BE2C (cell line): ENCODE measurements around the gene TAS2R60.
"Not testable (repeated sequence)": the region's sequence is repeated elsewhere in the genome, so short reads cannot be mapped to it uniquely, and the experiment has no call there.

Source experiments
- DNase-seq: peaks from one replicate; pipeline ENCODE4 v3.0.0-alpha.2; 2020
- H3K27me3 ChIP-seq: fragments of 250-450 bp; sonication (Bioruptor Pico); 2 replicates; pipeline ENCODE4 v1.5.1; 2020; ENCODE audit warnings: mild to moderate bottlenecking
- H3K36me3 ChIP-seq: fragments of 250-450 bp; sonication (Bioruptor Pico); 2 replicates; pipeline ENCODE4 v1.5.1; 2020; ENCODE audit warnings: mild to moderate bottlenecking
- H3K4me1 ChIP-seq: fragments of 250-450 bp; sonication (Bioruptor Pico); 2 replicates; pipeline ENCODE4 v1.5.1; 2020
- H3K4me3 ChIP-seq: 2 replicates; pipeline ENCODE4 v1.5.1; 2011; ENCODE audit warnings: low read depth, low read length
- H3K9me3 ChIP-seq: fragments of 250-450 bp; sonication (Bioruptor Pico); 2 replicates; pipeline ENCODE4 v1.5.1; 2020
- TF ChIP-seq, protein P1 (sequence below): IDR thresholded peaks from 2 replicates; pipeline ENCODE4 v1.5.1; 2012; ENCODE audit warnings: mild to moderate bottlenecking, low read depth, low read length

TAS2R60 gene

DNA sequence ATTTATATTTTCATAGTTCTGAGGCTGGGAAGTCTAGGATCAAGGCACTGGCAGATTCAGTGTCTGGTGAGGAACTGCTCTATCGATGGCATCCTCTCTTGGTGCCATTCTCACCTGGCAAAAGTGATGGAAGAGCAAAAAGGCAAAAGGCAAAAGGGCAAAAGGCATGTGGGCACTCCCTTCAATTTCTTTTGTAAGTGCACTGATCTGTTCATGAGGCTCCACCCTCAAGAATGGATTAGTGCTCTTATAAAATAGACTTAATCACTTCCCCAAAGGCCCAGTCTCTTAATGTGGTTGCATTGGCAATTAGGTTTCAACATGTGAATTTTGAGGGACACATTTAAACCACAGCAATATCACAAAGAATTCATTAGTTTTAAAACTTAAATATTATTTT, 16.1 kb downstream of the TAS2R60 start:
- Histone ChIP-seq H3K4me1 (no peaks in the 10 kb centered on the region), H3K4me3 (no peak overlapping the region), H3K9me3 (no peaks in the 10 kb centered on the region), H3K36me3 (no peaks in the 10 kb centered on the region), H3K27me3 (no peaks in the 10 kb centered on the region)
- no peak for DNase-seq
- TF ChIP-seq, protein P1, sequence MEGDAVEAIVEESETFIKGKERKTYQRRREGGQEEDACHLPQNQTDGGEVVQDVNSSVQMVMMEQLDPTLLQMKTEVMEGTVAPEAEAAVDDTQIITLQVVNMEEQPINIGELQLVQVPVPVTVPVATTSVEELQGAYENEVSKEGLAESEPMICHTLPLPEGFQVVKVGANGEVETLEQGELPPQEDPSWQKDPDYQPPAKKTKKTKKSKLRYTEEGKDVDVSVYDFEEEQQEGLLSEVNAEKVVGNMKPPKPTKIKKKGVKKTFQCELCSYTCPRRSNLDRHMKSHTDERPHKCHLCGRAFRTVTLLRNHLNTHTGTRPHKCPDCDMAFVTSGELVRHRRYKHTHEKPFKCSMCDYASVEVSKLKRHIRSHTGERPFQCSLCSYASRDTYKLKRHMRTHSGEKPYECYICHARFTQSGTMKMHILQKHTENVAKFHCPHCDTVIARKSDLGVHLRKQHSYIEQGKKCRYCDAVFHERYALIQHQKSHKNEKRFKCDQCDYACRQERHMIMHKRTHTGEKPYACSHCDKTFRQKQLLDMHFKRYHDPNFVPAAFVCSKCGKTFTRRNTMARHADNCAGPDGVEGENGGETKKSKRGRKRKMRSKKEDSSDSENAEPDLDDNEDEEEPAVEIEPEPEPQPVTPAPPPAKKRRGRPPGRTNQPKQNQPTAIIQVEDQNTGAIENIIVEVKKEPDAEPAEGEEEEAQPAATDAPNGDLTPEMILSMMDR, result no peak

DNA sequence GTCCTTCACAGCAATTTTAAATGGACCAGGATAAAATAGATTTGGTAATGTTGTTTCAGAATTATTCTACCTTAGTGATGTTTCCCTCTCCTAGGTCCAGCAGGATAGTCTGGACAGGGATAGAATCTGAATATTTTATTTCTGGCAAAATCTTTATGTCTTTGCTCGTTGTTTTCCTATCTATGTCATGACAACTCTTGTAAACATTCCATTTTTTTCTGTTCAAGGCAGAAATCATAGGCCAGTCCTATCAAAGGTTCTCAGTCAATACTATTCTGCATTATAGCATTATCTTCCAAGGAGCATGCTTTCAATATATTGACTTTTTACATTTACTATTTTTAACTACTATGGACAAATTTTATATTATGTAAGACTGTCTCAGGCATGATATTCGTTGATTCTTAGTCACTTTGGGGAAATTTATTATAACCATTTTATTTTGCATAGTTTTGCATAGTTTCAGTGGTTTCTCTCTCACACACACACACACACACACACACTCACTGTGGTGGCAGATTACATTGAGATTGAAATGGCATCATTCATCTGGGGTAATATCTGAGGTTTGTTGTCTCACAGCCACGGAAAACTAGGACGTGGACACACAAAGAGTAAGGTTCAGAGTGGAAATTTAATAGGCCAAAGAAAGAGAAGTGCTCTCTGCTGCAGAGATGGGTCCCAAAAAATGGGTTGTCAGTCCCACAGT, 17.2 kb downstream of the TAS2R60 start:
- Histone ChIP-seq H3K36me3 (no peaks in the 10 kb centered on the region), H3K4me1 (no peaks in the 10 kb centered on the region), H3K27me3 (no peaks in the 10 kb centered on the region), H3K9me3 (no peaks in the 10 kb centered on the region), H3K4me3 (no peak overlapping the region)
- no peak for DNase-seq
- TF ChIP-seq, protein P1, result no peak

DNA sequence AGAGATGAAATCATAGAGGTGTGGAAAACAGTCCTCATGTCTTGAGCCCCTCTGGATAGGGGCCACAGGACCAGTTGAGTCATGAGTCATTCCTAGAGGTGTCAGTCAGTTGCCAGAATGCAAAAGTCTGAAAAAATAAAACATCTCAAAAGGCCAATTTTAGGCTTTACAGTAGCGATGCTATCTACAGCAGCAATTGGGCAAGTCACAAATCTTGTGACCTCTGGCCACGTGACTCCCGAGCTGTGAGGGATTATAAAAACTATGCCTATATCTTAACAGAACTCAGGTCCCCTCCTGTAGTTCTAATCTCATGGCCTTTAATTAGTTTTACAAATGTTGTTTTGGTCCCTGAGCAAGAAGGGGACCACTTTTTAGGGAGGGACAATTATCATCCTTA, 18.8 kb downstream of the TAS2R60 start:
- no peak for DNase-seq
- no peaks in the 10 kb centered on the region for H3K27me3 ChIP-seq
- TF ChIP-seq, protein P1, result no peak
- H3K4me3 ChIP-seq, result no peak overlapping the region
- no peaks in the 10 kb centered on the region for H3K9me3 ChIP-seq
- no peaks in the 10 kb centered on the region for H3K36me3 ChIP-seq
- H3K4me1 ChIP-seq, result no peaks in the 10 kb centered on the region

DNA sequence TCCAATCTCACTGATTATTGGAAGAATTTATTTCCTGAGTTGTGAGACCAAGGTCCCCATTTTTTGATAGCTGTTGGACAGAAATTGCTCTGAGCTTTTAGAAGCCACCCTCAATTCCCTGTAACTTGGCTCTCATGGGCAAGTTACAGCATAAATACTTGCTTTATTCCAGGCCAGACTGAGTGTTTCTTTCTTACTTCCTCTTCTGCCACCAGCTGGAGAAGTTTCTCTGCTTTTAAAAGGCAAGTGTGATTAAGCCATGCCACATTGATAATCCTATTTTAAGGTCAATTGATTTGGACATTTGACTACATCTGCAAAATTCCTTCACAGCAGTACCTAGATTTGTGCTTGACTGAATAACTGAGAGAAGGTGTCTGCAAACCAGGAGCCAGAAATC, 20.3 kb downstream of the TAS2R60 start:
- Histone ChIP-seq H3K4me1 (no peaks in the 10 kb centered on the region), H3K4me3 (no peak overlapping the region), H3K27me3 (no peaks in the 10 kb centered on the region), H3K9me3 (no peaks in the 10 kb centered on the region), H3K36me3 (no peaks in the 10 kb centered on the region)
- no peak for DNase-seq
- TF ChIP-seq, protein P1, result no peak

DNA sequence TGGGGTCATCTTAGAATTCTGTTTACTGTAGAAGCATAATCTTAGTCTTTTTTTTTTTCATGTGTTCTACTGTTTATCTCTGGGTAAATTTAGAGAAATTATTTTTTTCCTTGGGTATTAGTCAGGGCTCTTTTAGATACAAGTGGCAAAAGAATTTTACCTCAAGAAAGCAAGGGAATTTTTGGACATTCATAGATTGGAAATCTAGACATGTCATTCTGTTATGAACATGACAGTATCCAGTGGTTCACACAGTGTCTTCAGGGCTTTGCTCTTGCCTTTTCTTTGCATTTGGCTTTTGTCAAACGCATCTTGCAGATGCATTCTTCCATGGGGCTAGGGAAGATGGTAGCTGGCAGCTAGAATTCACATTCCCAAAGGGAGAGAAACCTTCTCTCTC, 20.7 kb downstream of the TAS2R60 start:
- H3K9me3 ChIP-seq, result no peaks in the 10 kb centered on the region
- H3K4me1 ChIP-seq, result no peaks in the 10 kb centered on the region
- H3K4me3 ChIP-seq, result no peak overlapping the region
- TF ChIP-seq, protein P1, result no peak
- no peaks in the 10 kb centered on the region for H3K27me3 ChIP-seq
- no peak for DNase-seq
- H3K36me3 ChIP-seq, result no peaks in the 10 kb centered on the region

DNA sequence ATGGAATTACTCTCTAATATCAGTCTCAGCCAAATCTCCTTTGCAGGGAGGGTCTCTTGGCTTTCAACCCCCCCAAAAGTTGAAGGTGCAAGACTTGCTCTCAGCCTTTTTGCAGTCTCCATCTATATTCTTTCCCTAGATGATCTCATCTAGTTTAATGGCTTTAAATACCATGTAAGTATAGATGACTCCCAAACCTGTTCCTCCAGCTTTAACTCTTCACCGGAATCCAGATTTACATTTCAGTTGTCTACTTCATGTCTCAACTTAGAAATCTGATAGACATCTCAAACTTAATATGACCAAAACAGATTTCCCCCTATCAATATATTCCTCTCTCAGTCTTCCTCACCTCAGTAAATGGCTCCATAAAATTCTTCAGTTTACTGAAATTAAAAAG, 24.5 kb downstream of the TAS2R60 start:
- Histone ChIP-seq H3K9me3 (no peaks in the 10 kb centered on the region), H3K27me3 (no peaks in the 10 kb centered on the region), H3K4me1 (no peaks in the 10 kb centered on the region), H3K36me3 (no peaks in the 10 kb centered on the region), H3K4me3 (no peak overlapping the region)
- no peak for DNase-seq
- TF ChIP-seq, protein P1, result no peak

DNA sequence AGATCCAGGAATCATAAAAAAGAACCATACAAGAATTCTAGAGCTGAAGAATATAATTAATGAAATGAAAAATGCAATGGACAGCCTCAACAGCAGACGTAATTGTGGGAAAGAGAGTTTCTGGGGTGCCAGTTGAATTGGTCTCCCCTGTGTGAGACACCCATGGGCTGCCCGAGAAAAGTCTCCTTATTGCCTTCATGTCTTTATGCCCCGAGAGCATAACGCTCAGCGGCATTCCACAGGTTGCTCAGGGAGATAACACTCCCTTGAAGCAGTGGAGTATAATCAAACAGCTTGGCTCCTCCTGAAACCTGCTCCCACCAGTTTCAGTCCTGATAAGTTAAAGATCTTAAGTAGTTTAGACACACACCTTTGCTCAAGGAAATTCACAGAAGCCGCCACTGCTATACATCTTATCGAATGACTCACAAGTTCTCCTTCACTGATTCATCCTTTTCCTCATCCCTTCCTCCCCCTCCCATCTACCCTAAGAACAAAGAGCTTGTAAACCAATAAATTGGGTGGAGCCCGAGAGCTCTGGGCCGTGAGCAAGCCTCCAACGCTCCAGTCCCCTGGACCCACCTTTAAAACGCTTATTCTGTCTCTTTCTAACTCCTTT, 28.9 kb downstream of the TAS2R60 start:
- H3K4me3 ChIP-seq, H3K27me3 ChIP-seq, DNase-seq, H3K9me3 ChIP-seq, H3K36me3 ChIP-seq, H3K4me1 ChIP-seq: not testable (repeated sequence)
